Fibroblast of skin of left quadriceps (primary cell): ENCODE measurements around the gene TRMT61A.
"Not testable (repeated sequence)": the region's sequence is repeated elsewhere in the genome, so short reads cannot be mapped to it uniquely, and the experiment has no call there.

Experiments used
- DNase-seq, 2 experiments: peaks; one replicate each; pipeline ENCODE4 v3.0.0-alpha.2; 2013; ENCODE audit warnings: low read depth in 2 of 2

TRMT61A gene

GRCh38 chr14:103522649-103523574 lies 6.1 kb upstream of the TRMT61A start, which contains the start of gene CKB:
CKB (minus strand) TSS chr14:103522830; CDS start chr14:103522493, 337 bp downstream.
- DNase-seq: no peak

- no peak for DNase-seq
Measured at GRCh38 chr14:103523575-103523954, 5.4 kb upstream of the TRMT61A start.

GRCh38 chr14:103524002-103524935 lies 4.7 kb upstream of the TRMT61A start:
- DNase-seq: no peak

GRCh38 chr14:103525430-103526246 lies 3.4 kb upstream of the TRMT61A start:
- DNase-seq: not testable (repeated sequence)

GRCh38 chr14:103526247-103526913 lies 2.6 kb upstream of the TRMT61A start:
- no peak for DNase-seq

GRCh38 chr14:103526914-103527248 lies 2.1 kb upstream of the TRMT61A start:
- no peak for DNase-seq

GRCh38 chr14:103527408-103528145 lies 1.4 kb upstream of the TRMT61A start:
- DNase-seq: peak in 1 of 2 experiments; percentile 20

GRCh38 chr14:103528146-103528586 lies 830 bp upstream of the TRMT61A start:
- no peak for DNase-seq

- DNase-seq: no peak
Measured at GRCh38 chr14:103529383-103530365, 678 bp downstream of the TRMT61A start.

GRCh38 chr14:103530390-103530789 lies 1.4 kb downstream of the TRMT61A start:
- no peak for DNase-seq

GRCh38 chr14:103530831-103531230 lies 1.8 kb downstream of the TRMT61A start:
- no peak for DNase-seq

- DNase-seq: no peak
Measured at GRCh38 chr14:103531421-103532215, 2.6 kb downstream of the TRMT61A start.

- DNase-seq: no peak
Measured at GRCh38 chr14:103532216-103533136, 3.5 kb downstream of the TRMT61A start.

GRCh38 chr14:103533137-103533998 lies 4.4 kb downstream of the TRMT61A start:
- no peak for DNase-seq

GRCh38 chr14:103533999-103534575 lies 5.1 kb downstream of the TRMT61A start:
- no peak for DNase-seq

GRCh38 chr14:103534576-103535061 lies 5.6 kb downstream of the TRMT61A start:
- no peak for DNase-seq
